T-helper 2 cell (primary cell): ENCODE measurements around the gene ENOX1.

Source experiments
- DNase-seq, 5 experiments: peaks; one replicate each; pipeline versions ENCODE4 v3.0.0 to v3.0.0-alpha.2; 2012 to 2022

Gene ENOX1

DNA sequence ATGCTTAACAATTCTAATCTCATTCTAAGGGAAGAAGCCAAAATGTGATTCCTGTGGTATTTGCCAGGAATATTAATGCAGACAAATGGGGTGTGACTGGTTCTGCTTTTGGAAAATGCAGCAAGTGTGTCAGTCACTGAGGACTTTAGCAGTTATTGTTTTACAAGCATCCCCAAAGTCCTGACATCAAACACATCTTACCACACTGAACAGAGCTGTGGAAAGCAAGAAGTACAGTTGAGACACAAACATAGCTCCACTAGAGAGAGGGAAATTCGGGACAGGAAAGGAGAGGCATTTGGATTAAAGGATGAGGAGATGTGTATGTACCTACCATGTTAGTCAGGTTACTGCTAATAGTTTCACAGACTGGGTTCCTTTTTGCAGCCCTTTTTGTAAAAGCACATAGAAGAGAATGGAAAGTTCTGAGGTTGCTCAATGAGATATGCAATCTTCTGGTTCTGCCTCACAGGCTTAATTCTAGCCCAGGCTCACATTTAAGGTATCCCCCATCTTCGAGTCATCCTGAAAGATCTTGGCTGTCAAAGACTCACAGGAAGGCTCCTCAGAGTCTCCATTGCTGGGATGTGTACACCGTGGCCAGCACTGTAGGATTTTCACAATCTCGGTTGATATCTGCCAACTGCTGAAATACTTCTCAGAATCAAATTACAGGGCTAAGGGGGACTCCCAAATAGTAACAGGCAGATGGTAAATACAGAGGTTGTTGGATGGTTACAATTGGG, 446.8 kb downstream of the ENOX1 start:
- no peak for DNase-seq

DNA sequence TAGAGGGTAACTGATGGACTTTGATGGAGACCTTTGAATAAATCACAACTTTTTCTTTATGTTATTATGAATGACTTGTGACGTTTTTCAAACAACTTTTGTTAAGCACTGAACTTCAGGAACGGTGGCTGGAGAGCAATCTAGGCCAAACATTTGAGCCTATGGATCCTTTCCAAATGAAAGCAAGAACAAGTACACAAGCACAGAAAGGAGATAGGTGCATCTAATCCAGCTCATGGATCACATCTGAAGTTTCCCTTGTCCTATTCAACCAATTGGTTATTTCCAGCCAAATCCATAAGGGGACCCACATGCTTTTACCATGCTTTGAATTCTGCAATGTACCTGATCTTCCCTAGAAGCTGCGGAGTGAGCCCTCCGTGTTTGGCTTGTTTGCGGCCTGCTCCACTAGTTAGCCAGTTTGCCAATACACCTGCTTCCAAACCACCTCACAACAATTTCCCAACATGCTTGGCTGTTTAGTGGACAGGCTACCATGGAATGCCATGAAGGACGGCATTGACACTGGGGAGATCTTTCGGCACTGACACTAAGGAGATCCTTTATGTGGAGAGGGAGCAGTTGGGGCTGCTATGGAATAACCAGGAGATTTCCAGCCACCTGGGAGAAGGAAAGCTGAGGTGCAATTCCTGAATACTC, 447.5 kb downstream of the ENOX1 start:
- DNase-seq, result no peak

DNA sequence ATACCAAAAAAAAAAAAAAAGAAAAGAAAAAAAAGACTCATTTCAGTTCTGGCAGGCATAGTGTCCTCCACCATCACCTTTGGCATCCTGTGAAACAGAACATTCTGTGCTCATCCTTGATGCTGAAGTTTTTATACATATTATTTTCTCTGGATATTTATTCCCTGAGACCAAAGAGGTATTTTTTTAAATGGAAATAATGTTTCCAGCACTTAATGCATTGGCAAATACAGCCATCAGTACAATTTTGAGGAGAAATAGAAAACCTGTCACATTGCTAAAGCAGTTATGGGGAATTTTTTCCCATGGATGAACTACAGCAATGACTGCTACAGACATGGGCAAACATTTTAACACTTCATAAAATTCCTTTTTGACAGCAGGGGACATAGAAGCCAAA, 451.0 kb downstream of the ENOX1 start:
- no peak for DNase-seq

DNA sequence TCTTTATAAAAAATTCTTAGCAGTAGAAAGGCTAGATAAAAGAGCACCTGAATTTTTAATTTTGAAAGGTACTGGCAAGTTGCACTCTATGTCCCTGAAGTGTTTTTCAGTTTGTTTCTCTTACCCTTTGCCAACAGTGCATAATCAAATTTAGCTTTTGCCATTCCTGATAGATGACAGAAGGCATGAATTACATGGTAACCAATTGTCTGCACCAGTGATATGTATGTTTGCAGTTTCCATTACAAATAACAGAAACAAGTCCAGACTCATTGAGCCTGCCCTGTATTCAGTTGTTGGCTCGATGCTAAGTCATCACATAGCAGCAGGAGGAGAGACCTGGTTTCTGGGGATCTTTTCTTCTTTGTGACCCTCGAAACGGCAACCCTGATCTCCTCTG, 453.6 kb downstream of the ENOX1 start:
- no peak for DNase-seq

DNA sequence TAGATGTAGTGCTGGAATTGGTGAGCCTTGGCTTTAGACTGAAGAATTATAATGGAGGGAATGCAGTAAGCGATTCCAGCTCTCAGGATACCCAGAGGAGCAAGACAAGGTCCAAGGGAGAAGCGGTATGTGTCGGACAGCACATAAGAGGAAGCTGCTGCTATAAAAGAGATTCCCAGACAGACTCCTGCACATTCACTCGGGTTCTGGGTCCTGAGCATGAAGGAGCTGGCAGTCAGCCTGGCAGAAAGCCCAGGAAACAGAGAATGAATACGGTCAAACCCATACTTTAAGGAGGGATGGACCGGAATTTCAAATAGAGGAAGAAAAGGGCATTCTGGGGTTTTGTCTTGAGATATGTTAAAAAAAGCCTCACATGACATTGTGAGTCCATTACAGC, 455.1 kb downstream of the ENOX1 start:
- DNase-seq, result no peak

DNA sequence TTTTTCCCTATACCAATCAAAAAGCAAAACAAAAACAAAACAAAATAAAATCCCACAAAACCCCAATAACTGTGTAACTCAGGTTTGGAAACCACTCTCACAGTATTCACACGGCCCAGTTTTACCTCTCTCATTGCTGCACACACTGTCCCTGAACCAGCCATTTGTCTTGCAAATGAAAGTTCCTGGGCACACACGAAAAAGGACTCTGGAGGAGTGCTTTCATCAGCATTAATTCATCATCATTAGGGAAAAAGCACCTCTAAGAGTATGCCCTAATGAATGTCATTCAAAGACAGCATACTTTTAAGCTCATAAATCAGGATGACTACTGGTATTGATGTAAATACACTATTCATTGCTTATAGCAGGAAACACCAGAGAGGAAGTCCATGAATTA, 457.1 kb downstream of the ENOX1 start:
- no peak for DNase-seq

DNA sequence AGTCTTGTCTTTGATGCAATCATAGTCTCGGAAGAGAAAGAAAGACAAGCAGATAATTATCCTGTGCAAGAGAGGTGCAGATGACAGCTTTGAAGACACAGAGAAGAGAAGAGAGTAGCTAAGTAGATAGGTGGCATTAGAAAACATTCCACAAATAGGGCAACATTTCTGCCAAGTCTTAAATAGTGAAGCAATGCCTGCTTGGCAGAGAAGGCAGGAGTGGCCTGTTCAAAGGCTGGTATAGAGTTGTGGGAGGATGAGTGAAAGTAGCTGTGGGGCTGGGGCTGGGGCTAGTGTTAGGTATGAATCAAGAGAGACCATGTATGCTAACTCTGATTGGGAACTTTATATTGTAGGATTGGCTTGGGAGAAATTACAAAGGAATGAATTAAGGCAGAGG, 457.9 kb downstream of the ENOX1 start:
- no peak for DNase-seq

DNA sequence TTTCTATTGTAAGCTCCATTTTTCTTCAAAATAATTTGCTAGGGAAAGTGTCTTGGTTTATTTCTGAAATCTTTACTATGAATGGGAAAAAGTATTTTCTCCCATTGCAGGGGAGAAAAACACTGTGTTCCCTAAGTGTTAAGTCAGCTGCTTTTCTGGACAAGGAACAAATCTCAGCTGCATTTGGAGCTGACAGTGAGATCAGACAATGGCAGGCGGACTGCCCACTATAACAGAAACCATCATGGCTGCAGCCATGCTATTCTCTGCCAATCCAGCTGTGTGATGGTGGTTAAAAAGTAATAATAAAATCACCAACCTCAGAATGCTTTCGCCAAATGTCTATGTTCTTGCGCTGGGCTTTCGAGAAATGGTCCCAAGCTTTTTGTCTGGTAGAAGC, 460.7 kb downstream of the ENOX1 start:
- DNase-seq, result no peak

DNA sequence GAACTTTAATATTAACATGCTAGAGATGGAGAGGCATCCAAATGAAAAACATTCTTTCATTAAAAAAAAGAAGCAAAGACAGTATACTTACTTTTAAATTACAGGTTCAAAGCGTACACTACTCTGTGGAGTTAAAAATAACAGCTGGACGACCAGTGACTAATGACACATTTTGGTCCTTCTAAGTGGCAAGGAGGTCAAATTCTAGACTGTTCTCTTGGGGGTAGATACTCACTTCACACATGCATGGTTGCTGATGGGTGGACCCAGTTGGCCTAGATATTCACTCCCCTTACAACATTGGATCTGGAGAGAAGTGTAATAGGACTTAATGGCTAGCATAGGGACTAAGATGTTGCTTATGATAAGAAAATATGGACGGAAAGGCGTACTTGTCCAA, 461.1 kb downstream of the ENOX1 start:
- DNase-seq, result no peak

DNA sequence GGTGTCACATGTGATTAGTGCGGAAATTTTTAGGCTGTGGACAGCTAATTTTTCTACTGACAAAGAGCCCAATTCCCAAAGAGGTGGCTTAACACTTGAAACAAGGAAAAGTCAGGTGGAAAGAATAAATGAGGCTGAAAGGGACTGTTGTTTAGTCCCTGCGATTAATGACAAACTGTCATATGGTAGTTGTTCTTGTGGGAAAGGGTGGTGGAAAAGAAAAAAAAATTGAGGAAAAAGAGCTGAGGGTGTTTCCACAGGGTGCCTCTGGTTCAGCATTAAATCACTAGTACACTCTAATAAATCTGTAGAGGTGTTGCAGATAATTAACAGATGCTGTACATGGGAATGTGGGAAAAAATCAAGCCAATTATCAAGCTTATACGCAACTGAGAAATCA, 462.6 kb downstream of the ENOX1 start:
- no peak for DNase-seq

DNA sequence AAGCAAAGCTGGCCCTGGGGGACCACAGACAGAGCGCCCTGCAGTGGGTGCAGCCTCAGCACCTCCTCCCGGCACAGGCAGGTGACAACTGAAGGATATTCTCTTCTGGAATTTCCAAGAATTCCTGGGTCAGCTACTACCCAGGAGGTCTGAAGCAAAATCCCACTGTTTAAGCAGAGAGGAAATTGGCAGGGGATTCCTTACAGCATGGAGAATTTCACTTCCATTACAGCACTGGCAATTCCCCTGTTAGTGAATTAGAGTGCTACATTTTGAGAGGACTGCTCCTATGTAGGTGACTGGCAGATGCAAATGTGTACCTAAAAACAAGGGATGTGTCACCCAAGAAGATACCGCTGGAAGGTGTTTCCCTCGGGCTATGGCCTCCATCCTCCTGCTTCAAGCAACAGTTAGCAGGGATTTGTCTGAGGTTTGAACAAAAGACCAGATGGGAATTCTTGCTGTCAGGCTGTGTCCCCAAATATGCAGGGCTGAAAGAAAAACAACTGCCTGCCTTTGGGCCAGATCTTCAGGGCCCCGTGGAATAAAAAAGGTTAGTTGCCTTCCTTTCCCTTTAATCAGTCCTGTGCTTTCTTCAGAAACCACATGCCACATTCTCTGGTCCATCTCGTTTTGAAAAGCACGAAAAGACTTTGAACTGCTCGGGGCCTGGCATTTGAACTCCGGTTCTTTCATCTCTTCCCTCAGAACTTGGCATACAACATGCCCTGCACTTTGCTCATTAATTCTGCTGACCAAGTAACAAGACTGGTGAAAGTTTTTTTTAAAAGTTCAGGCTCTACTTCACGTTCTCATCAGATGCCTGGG, 466.9 kb downstream of the ENOX1 start:
- DNase-seq, result no peak

DNA sequence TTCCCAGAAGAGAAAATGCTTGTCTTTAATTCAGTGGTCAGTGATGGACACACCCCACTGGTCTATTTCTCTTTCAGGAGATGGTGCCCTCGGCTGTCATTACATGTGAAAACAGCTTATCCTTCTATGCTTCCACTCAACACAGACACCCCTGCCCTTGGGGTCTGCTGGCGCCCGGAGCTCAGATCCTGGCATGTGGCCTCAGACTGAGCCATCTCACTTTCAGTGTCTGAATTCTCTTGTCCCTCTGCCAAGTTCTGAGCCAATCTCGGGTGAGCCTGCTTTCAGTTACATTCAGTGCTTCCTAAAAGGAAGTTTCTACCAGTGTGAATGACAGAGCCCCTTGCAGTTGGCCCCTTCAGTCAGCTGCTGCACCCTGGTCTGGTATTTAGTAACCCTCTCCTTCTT, 469.8 kb downstream of the ENOX1 start:
- DNase-seq, result no peak

DNA sequence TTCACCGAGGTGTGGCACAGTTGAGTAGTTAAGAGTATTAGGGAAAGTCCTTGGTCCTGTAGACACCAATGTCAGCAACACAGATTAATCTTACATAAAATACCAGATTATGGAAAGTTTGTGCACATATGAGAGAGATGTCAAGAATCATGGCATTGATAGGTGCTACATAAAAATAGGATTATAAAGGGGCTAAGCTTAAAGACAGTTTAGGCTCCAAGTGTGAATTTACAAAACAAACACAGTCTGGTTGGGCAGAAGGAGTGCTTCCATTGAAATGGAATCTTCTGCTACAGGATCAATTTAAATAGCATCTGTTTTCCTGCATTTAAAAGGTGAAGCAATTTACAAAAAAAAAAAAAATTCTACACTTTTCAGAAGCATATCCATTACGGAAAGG, 470.5 kb downstream of the ENOX1 start:
- no peak for DNase-seq

DNA sequence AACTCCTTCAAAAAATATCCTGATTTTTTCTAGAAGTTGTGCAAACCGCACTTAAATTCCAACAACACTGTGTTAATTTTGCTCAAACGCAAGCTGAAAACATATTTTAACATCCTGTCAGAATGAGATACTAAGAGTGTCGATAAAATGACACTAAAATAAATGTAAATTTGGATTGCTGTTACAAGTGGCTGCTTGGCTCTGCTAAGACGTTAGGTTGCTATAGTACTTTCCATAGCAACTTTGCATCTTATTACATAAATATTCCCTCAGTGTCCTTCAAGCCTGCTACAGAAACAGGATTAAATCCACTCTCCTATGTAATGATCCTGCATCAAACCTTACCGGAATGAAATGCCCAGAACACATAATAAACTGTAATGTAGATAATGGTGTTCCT, 471.2 kb downstream of the ENOX1 start:
- no peak for DNase-seq

DNA sequence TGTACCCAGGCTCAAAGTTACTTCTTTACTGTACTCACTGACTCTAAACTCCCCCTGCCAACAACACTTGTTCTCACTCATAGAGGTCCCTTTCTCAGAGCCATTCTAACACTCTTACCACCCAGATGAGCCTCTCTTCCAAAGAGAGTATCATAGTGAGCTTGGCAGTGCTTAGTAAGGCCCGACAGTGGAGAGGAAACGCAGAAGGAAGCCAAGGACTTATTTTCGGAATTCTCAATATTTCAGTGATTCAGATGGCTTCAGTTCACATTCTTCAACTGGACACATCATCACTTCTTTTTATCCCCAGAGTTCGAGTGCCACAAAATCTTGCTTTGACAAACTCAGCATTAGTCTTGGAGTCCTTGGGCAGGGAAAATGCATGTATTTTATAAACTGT, 477.5 kb downstream of the ENOX1 start:
- no peak for DNase-seq

DNA sequence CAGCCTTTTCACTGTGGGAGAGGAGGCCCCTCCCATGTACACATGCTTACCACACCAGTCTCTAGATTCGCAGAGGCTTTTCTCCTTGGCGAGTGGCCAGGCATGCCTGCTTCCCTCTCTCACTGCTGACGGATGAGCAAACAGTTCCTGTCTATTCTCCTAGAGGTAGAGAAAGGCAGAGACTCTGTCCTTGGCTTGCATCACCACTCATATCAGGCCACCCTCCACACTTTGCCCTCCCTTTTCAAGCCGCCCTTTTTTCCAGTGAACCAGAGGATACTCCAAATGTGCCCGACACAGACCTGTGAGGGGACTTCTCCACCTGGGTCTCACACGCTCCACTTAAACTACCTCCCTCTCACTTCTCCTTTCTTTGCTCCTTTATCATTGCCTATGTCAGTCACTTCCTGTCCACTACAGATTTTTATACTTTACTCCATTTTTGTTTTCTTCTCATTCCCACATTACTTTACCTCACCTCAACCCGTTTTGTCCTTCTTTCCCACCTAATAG, 478.8 kb downstream of the ENOX1 start:
- DNase-seq, result no peak

DNA sequence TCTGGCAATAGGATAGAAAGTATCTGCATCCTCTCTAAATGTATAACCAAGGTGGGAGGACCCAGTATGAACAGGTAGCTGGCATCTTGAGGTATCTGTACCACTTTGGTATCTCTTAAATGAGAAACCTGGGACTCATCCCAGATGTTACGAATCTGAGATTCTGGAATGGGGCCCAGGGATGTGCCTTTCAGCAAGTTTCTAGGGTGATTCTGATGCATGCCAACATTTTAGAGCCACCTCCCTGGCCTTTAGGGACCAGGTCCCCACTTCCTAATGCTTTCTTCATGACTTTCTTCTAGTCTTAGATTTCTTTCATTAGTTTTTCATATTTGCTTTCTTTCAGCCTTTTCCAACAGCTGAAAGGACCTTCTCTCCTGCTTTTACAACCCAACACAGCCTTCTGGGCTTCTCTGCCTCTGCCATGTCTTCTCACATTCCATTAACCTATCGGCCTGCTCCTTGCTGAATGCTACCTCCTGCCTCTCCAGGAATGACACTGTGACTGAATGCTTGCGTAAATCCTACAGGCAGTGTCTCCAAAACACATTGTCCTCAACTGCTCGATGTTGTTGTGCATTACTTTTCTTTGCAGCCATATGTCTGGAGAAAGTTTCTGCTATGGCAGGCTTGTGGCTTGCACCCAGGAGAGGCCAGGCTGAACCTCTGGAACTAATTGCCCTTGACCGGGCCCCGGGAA, 479.4 kb downstream of the ENOX1 start:
- no peak for DNase-seq

DNA sequence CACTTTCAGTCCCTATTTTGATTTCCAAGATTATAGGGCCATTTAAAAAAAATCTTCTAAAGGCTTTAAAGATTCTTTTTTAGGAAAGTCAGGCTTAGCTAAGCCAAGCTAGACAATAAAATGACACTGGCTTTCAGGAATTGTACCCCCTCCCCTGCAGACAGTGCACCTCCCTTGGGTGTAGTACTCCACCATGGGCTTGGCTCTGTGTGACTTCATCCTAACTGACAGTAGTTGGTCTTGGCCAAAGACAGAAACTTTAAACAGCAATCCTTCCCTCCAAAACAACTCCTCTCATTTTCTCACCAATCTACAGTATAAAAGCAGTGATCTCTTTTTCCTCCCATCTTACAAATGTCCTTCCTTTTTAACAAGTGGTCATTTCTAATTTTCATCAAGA, 480.4 kb downstream of the ENOX1 start:
- no peak for DNase-seq

DNA sequence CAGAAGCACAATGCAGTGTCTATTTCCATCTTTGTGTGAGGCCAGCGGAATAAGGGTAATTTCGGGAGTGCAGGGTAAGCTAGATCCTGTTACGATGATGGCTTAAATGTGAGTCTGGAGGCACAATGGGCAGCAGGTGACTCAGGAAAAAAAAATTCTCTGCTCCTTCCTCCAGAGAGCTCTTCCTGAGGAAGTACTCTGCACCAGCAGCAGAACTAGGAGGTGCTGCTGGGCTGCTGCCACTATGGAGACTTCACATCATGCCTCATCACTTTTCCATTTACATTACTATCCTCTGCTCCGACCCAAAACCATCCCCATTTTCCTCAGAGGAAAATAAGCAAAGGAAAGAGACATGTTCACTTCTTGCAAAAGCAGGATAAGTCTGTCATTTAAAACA, 481.4 kb downstream of the ENOX1 start:
- DNase-seq, result no peak

DNA sequence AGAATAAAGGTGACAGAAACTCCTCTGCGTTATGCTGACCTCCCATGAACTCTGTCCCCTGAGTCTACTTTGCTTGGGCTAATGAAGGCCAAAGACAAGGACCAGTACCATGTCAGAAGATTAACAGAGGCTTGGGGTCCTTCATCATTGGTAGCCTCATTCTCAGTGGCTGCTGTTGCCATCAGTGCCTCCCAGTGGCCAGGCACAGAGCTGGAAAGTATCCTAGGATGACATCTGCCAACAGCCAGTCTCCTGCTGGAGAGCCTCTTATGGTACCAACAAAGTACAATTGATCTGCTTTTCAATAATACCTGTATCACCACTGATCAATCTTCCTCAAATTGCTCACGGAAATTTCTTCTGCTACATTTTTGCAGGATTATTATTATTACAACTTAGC, 481.8 kb downstream of the ENOX1 start:
- no peak for DNase-seq

DNA sequence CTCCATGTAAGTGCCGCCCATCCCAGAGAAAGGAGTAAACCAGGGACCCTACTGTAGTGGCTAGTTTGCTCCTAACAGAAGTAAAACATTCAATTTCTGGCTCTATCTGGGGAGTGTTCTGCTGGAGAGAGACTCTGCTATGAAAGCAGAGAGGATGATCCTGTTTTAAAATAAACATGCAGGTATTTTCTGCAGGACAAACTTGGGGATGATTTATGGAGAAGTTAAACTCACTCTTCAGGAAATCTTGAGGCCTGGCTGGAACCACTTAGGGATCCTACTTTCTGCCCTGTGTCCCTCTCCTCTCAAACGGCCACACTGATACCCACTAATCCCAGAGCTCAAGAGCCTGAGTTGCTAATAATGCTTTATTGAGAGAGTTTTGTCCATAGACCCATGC, 482.3 kb downstream of the ENOX1 start:
- DNase-seq, result no peak

DNA sequence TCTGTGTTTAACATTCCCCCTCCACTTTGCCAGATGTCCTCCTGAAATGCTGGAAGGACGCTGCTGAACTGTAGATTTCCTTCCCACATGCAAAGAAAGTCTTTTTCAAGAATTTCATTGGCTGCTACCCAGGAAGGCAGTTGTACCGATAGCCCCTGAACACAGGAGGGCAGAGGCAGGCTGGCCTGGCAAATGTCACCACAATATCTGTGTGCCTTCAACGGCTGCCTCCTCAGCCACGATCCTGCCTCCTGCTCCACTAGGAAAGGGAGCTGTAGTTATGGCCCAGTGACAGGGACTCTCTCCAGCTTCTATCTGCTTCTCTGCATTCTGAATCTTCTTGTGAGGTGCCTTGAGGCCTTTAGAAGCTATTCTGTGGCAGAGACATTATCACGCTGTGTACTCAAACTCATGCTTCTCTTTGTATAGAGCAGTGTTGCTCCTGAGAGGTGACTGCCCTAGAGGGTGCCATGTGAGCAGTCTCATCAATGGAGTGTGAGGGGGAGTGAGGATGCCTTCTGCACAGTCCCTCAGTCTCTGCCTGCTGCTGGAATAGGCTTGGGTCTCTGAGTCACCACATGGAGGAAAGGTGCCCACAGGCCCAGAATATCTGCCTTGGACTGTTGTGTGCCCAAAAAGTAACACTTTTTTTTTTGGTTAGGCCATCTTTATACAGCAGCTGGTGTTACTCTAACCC, 483.6 kb downstream of the ENOX1 start:
- peak in 1 of 5 experiments; percentile 8 for DNase-seq
